Renal cortex interstitium (tissue), 11 donors: ENCODE results near the gene HS3ST4. TPM values are rescaled to one million over a fixed set of nuclear protein-coding genes. Genes with fewer than 3 reads are reported as not detected.

ENCODE experiments used
- DNase-seq, 11 donors: peaks; one replicate each; pipeline ENCODE4 v3.0.0-alpha.2; 2013; ENCODE audit warnings: low read depth in 9 of 11, low spot score in 4 of 11; ENCODE audit errors: extremely low read depth in 1 of 11
- polyA plus RNA-seq, 3 donors: library from polyadenylated mRNA; unstranded; fragments of 120-200 nt; gene quantifications; one replicate each; pipeline ENCODE4 v1.2.1, GENCODE V29; 2013; ENCODE audit not compliant: insufficient read length in 3 of 3

HS3ST4 gene
- polyA plus RNA-seq, 3 donors = 0.50 to 0.65 (median 0.53) TPM

GRCh38 chr16:25868706-25869370, 177.1 kb downstream of the HS3ST4 start:
- peak in 7 of 11 donors; percentile 5 to 32 (median 10) for DNase-seq

- no peak for DNase-seq
Measured at GRCh38 chr16:25872369-25873070, 180.8 kb downstream of the HS3ST4 start.

DNA sequence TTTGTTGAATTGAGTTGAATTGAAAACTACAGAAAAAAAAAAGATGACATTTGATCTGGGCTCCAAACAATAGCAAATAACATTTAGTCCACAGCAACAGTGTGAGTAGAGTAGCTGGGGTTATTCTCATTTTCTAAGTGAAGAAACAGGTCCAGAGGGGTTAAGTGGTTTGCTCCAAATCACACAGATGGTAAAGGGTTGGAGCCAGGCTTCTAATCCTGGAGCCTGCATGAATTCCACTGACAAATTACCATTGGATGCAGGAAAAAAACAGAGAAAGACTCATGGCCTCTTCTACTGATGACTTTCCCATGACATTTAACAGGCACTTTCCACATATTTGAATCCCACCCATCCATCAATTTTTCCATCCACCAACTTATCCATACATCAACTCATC, 182.4 kb downstream of the HS3ST4 start:
- no peak for DNase-seq

- DNase-seq = no peak
Measured at GRCh38 chr16:25875956-25876598, 184.3 kb downstream of the HS3ST4 start.

GRCh38 chr16:25877103-25877502, 185.3 kb downstream of the HS3ST4 start:
- no peak for DNase-seq

GRCh38 chr16:25886598-25886997, 194.8 kb downstream of the HS3ST4 start:
- no peak for DNase-seq

DNA sequence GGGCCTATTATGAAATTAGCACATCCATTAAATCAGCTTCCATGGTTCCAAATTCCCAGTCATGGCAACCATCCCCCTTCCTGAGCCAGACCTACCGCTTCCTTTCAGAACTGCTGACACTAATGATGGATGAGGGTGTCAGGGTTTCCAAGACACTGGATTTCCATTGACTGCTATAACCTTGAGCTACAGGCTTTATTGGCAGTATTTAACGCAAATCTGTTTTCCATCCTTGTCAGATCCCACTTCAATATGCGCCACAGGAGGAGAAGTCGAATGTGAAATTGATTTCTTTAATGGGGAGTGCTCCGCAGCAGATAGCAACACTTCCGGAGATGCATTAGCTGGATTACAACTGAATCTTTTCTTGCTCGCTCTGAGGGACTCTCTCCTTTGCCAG, 197.1 kb downstream of the HS3ST4 start:
- DNase-seq = no peak

- DNase-seq = no peak
Measured at GRCh38 chr16:25893332-25893731, 201.6 kb downstream of the HS3ST4 start.

- no peak for DNase-seq
Measured at GRCh38 chr16:25894093-25894492, 202.3 kb downstream of the HS3ST4 start.

GRCh38 chr16:25895380-25895779, 203.6 kb downstream of the HS3ST4 start:
- DNase-seq = peak in 10 of 11 donors; percentile 38 to 86 (median 64)

DNA sequence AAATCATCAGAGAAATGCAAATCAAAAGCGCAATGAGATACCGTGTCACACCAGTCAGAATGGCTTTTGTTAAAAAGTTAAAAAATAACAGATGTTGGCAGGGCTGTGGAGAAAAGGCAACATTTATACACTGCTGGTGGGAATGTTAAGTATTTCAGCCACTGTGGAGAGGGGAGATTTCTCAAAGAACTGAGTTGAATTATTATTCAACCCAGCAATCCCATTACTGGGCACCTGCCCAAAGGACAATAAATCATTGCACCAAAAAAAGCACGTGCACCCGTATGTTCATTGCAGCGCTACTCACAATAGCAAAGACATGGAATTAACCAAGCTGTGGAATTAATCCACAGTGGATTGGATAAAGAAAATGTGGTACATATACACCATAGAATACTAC, 204.7 kb downstream of the HS3ST4 start:
- DNase-seq = peak in 3 of 11 donors; percentile 17 to 43 (median 20)

- DNase-seq = no peak
Measured at GRCh38 chr16:25897702-25898101, 205.9 kb downstream of the HS3ST4 start.

DNA sequence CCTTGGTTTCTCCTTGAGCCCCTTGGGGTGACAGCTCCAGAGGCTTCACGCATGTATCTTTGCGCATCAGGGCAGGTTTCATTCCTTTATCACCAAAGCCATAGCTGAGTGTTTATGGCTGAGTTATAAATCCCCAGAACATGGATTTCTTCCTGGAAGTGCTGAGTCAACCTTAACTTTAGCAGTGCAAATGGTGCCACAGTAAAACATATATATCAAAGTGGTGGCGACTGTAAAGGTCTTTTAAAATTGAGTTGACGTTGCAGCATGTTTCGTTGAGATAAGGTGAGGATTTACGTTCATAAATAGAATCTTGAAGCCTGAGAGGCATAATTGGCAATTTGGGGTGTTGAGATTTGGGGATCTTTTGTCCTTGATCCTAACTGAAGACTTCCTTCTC, 214.1 kb downstream of the HS3ST4 start:
- DNase-seq = no peak

GRCh38 chr16:25910971-25911370, 219.2 kb downstream of the HS3ST4 start:
- no peak for DNase-seq

DNA sequence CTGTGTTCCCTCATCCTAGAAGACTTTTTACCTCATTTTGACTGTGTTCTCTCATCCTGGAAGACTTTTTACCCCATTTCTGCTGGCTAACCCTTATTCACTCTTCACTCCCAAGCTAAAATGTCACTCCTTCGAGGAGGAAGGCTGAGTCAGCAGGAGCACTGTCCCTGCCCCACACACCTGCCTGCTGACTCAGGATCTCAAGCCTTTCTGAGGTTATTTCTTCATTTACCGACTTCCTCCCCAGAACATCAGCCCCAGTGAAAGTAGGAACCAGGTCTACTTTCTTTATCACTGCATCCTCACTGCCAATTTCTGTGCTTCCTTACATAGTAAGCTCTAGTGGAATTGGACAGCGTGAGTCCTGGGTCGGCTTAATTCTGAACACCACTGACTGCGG, 220.6 kb downstream of the HS3ST4 start:
- DNase-seq = no peak

GRCh38 chr16:25914357-25914962, 222.7 kb downstream of the HS3ST4 start:
- no peak for DNase-seq

GRCh38 chr16:25916037-25916436, 224.3 kb downstream of the HS3ST4 start:
- peak in 10 of 11 donors; percentile 11 to 75 (median 58) for DNase-seq

GRCh38 chr16:25922438-25922837, 230.7 kb downstream of the HS3ST4 start:
- no peak for DNase-seq

DNA sequence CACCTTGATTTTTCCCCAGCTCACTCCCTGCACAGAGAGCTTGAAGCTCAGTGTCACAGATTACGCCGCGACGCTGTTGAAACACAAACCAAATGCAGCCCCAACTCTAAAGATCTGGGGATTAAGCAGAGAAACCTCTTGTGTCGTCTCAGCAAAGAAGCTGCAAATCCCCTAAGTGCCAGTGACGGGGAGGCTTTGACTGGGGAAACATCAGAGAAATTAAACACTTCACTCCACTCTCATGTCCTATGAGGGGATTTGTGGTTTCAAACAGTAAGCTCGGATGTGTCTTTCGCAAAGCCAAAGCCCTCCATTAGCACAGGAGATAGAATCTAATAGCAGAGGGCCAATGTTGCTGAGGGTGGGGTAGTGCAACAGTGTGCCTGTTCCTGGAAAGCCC, 233.7 kb downstream of the HS3ST4 start:
- no peak for DNase-seq

- no peak for DNase-seq
Measured at GRCh38 chr16:25931473-25932035, 239.8 kb downstream of the HS3ST4 start.
